HL-60 (cell line): ENCODE results near the gene SH3RF3.

ENCODE experiments used
- CTCF ChIP-seq: IDR thresholded peaks from one replicate; pipeline ENCODE4 v1.5.1; 2011; ENCODE audit warnings: low read length, control low read depth, inconsistent platforms; ENCODE audit not compliant: insufficient read depth
- GABPA ChIP-seq: IDR thresholded peaks from 2 replicates; pipeline ENCODE4 v1.6.1; 2012; ENCODE audit warnings: low read depth
- POLR2AphosphoS5 ChIP-seq: IDR thresholded peaks from 2 replicates; pipeline ENCODE4 v1.6.1; 2012; ENCODE audit warnings: low read depth

- TF ChIP-seq POLR2AphosphoS5 (no peak), CTCF (no peak), GABPA (no peak)
These were observed 372.5 kb downstream of the SH3RF3 start for GRCh38 chr2:109501461-109501860.
